IMR-90 (cell line): Measurements from ENCODE around the gene FOXB1. TPM values are rescaled to one million over a fixed set of nuclear protein-coding genes. Genes with fewer than 3 reads are reported as not detected.

Source experiments
- ATAC-seq: fragments of 200-7000 bp; cut with Tn5 transposase; 2 replicates; pipeline ENCODE4 v1.9.1; 2020; ENCODE audit warnings: low read depth, mild to moderate bottlenecking, moderate library complexity
- BruUV-seq: library from RNA; stranded (reverse); fragments of 400-500 nt; replicated peaks from 2 replicates; lab custom pipeline; 2021; lab: Mats Ljungman, UMichigan
- CTCF ChIA-PET: fragments of 300-600 bp; formaldehyde crosslinking; extraction: SDS; loops from one replicate; lab custom pipeline; 2021; ENCODE audit warnings: antibody characterized with exemption; lab: Yijun Ruan, JAX
- POLR2A ChIA-PET: fragments of 300-600 bp; sonication (Branson Sonifier 250); formaldehyde crosslinking; loops from one replicate; lab custom pipeline; 2022; ENCODE audit warnings: antibody characterized with exemption; ENCODE audit not compliant: unreplicated experiment; lab: Charles Lee
- DNase-seq: peaks from one replicate; pipeline ENCODE4 v3.0.0; 2013
- H2AFZ ChIP-seq: replicated peaks from 2 replicates; pipeline ENCODE3; 2013; ENCODE audit warnings: low read length, mild to moderate bottlenecking; ENCODE audit not compliant: poor library complexity
- H2AK5ac ChIP-seq: 2 replicates; pipeline ENCODE4 v1.6.1; 2013; ENCODE audit warnings: low read depth, low read length, inconsistent platforms
- H2AK9ac ChIP-seq: replicated peaks from 2 replicates; pipeline ENCODE3; 2013; ENCODE audit warnings: mild to moderate bottlenecking, low read depth, low read length, moderate library complexity; ENCODE audit not compliant: poor library complexity
- H2BK120ac ChIP-seq: 2 replicates; pipeline ENCODE4 v1.6.1; 2013; ENCODE audit warnings: low read depth, low read length, inconsistent platforms
- H2BK15ac ChIP-seq: 3 replicates; pipeline ENCODE4 v1.6.1; 2013; ENCODE audit warnings: low read depth, low read length, inconsistent platforms
- H2BK20ac ChIP-seq: 2 replicates; pipeline ENCODE4 v1.6.1; 2013; ENCODE audit warnings: low read depth, mild to moderate bottlenecking, inconsistent platforms, low read length, moderate library complexity
- H2BK5ac ChIP-seq: 2 replicates; pipeline ENCODE4 v1.6.1; 2013; ENCODE audit warnings: mild to moderate bottlenecking, low read depth, low read length, inconsistent platforms; ENCODE audit not compliant: poor library complexity, severe bottlenecking
- H3K14ac ChIP-seq: replicated peaks from 2 replicates; pipeline ENCODE4 v1.6.1; 2013; ENCODE audit warnings: low read depth, low read length, inconsistent platforms
- H3K18ac ChIP-seq: 2 replicates; pipeline ENCODE4 v1.6.1; 2013; ENCODE audit warnings: low read depth, low read length, control low read depth
- H3K23ac ChIP-seq: 2 replicates; pipeline ENCODE4 v1.6.1; 2013; ENCODE audit warnings: low read depth, low read length, inconsistent platforms
- H3K27ac ChIP-seq: 2 replicates; pipeline ENCODE4 v1.5.1; 2013; ENCODE audit warnings: mild to moderate bottlenecking, control low read depth, low read length; ENCODE audit not compliant: insufficient read depth
- H3K27me3 ChIP-seq: 2 replicates; pipeline ENCODE4 v1.6.1; 2013; ENCODE audit warnings: low read length; ENCODE audit not compliant: control insufficient read depth, insufficient read depth
- H3K36me3 ChIP-seq: 2 replicates; pipeline ENCODE4 v1.6.1; 2013; ENCODE audit warnings: low read length, mixed read lengths; ENCODE audit not compliant: control insufficient read depth, insufficient read depth
- H3K4ac ChIP-seq: 2 replicates; pipeline ENCODE4 v1.6.1; 2013; ENCODE audit warnings: low read depth, low read length, inconsistent platforms
- H3K4me1 ChIP-seq: 2 replicates; pipeline ENCODE4 v1.6.1; 2013; ENCODE audit warnings: low read length, mixed read lengths; ENCODE audit not compliant: control insufficient read depth, insufficient read depth
- H3K4me2 ChIP-seq: 2 replicates; pipeline ENCODE4 v1.6.1; 2013; ENCODE audit warnings: low read depth, mild to moderate bottlenecking, control low read depth, low read length, moderate library complexity
- H3K4me3 ChIP-seq: 2 replicates; pipeline ENCODE4 v1.5.1; 2013; ENCODE audit warnings: low read depth, mild to moderate bottlenecking, control low read depth, low read length, moderate library complexity; ENCODE audit not compliant: insufficient read depth
- H3K56ac ChIP-seq: 2 replicates; pipeline ENCODE4 v1.6.1; 2013; ENCODE audit warnings: low read length, inconsistent platforms; ENCODE audit not compliant: insufficient read depth; ENCODE audit errors: extremely low read depth
- H3K79me1 ChIP-seq, 2 experiments: 2 replicates each; pipeline ENCODE4 v1.6.1; 2013; ENCODE audit warnings: low read length in 2 of 2, inconsistent platforms in 1 of 2, low read depth in 1 of 2
- H3K9ac ChIP-seq: 2 replicates; pipeline ENCODE4 v1.6.1; 2013; ENCODE audit warnings: low read depth, low read length, control low read depth
- H3K9me1 ChIP-seq: 2 replicates; pipeline ENCODE4 v1.6.1; 2013; ENCODE audit warnings: low read length, inconsistent platforms; ENCODE audit not compliant: insufficient read depth
- H3K9me3 ChIP-seq: 2 replicates; pipeline ENCODE4 v1.6.1; 2013; ENCODE audit warnings: low read length; ENCODE audit not compliant: control insufficient read depth, insufficient read depth
- H4K20me1 ChIP-seq: 2 replicates; pipeline ENCODE4 v1.6.1; 2013; ENCODE audit warnings: low read length, inconsistent platforms; ENCODE audit not compliant: insufficient read depth
- H4K5ac ChIP-seq: 2 replicates; pipeline ENCODE4 v1.6.1; 2013; ENCODE audit warnings: mild to moderate bottlenecking, low read depth, low read length, control low read depth
- H4K8ac ChIP-seq, 2 experiments: 2 replicates each; pipeline ENCODE4 v1.6.1; 2013; ENCODE audit warnings: low read depth in 2 of 2, low read length in 2 of 2, control low read depth in 1 of 2, inconsistent platforms in 1 of 2
- H4K91ac ChIP-seq: 2 replicates; pipeline ENCODE4 v1.6.1; 2013; ENCODE audit warnings: low read depth, low read length, inconsistent platforms; ENCODE audit not compliant: insufficient read depth
- BHLHE40 ChIP-seq: fragments of 150-350 bp; IDR thresholded peaks from 2 replicates; pipeline ENCODE4 v1.6.1; 2016; ENCODE audit warnings: mild to moderate bottlenecking, low read depth, low read length
- CEBPB ChIP-seq: IDR thresholded peaks from 2 replicates; pipeline ENCODE4 v1.6.1; 2012; ENCODE audit warnings: low read depth, low read length, improper control_type of control experiment
- CTCF ChIP-seq: conservative IDR thresholded peaks from 2 replicates; pipeline ENCODE4 v1.5.1; 2012; ENCODE audit warnings: mild to moderate bottlenecking, low read depth, low read length, improper control_type of control experiment
- ELK1 ChIP-seq: fragments of 150-350 bp; IDR thresholded peaks from 2 replicates; pipeline ENCODE4 v1.6.1; 2016; ENCODE audit warnings: low read depth, mild to moderate bottlenecking, low read length, moderate library complexity, borderline replicate concordance
- MAZ ChIP-seq: IDR thresholded peaks from 2 replicates; pipeline ENCODE4 v1.6.1; 2012; ENCODE audit warnings: low read depth, mild to moderate bottlenecking, low read length, improper control_type of control experiment, moderate library complexity, borderline replicate concordance
- NFE2L2 ChIP-seq: fragments of 150-350 bp; IDR thresholded peaks from 2 replicates; pipeline ENCODE4 v1.6.1; 2016; ENCODE audit warnings: low read depth, mild to moderate bottlenecking, low read length
- POLR2A ChIP-seq: IDR thresholded peaks from 2 replicates; pipeline ENCODE4 v1.6.1; 2012; ENCODE audit warnings: mild to moderate bottlenecking, low read depth, low read length
- RCOR1 ChIP-seq: IDR thresholded peaks from 2 replicates; pipeline ENCODE4 v1.6.1; 2012; ENCODE audit warnings: mild to moderate bottlenecking, low read length, improper control_type of control experiment; ENCODE audit not compliant: insufficient replicate concordance
- RFX5 ChIP-seq: IDR thresholded peaks from 2 replicates; pipeline ENCODE4 v1.8.0; 2012; ENCODE audit warnings: low read depth, mild to moderate bottlenecking, low read length, moderate library complexity
- WGBS, 2 experiments: methylation state at CpG; one replicate each; pipeline versions ENCODE4 v1.1.5 to v1.1.7; 2013; ENCODE audit warnings: missing lambda C conversion rate in 2 of 2; ENCODE audit not compliant: insufficient read length in 1 of 2; ENCODE audit errors: extremely low coverage in 2 of 2; 5-methylcytosine and 5-hydroxymethylcytosine counted together
- dilution Hi-C: fragments of 300-500 bp; cut with HindIII; formaldehyde crosslinking; loops from one replicate; pipeline ENCODE4 v1.14.3; 2018; ENCODE audit warnings: low sequenced_read_pairs; ENCODE audit not compliant: unreplicated experiment
- in situ Hi-C: fragments of 300-500 bp; cut with MboI; formaldehyde crosslinking; loops from 3 replicates; pipeline ENCODE4 v1.14.3; 2019; ENCODE audit warnings: low sequenced_read_pairs, inconsistent platforms, mixed read lengths
- intact Hi-C: fragments of 100-400 bp; cut with micrococcal nuclease; formaldehyde crosslinking; loops from 2 replicates; pipeline ENCODE4 v1.10.0; 2022
- polyA plus RNA-seq, 3 experiments: library from polyadenylated mRNA; depleted of rRNA; stranded (reverse); fragments of >200 nt; gene quantifications; 2 replicates each; pipeline ENCODE4 v1.2.3, GENCODE V29; 2012; ENCODE audit warnings: low replicate concordance in 1 of 3
- total RNA-seq: library from RNA; depleted of rRNA; stranded (reverse); fragments of >200 nt; gene quantifications from 2 replicates; pipeline ENCODE4 v1.2.3, GENCODE V29; 2012

FOXB1 gene
- total and polyA plus RNA-seq, 2 of the 4 experiments (the other 2 are of a cell fraction): not detected

- no peaks in the 10 kb centered on the region for H3K9me1 ChIP-seq
- no peak for TF ChIP-seq ELK1
- no peak for TF ChIP-seq BHLHE40
- no peak for TF ChIP-seq NFE2L2
- no peak for TF ChIP-seq RFX5
- TF ChIP-seq POLR2A: no peak
- no peak for TF ChIP-seq RCOR1
- TF ChIP-seq MAZ: no peak
- TF ChIP-seq CTCF: no peak
- TF ChIP-seq CEBPB: no peak
- H3K4me1 ChIP-seq: no peaks in the 10 kb centered on the region
- DNase-seq: no peak
- CTCF ChIA-PET: no interaction called here
- H2AK9ac ChIP-seq: no peak overlapping the region
- no peak overlapping the region for H3K18ac ChIP-seq
- no peaks in the 10 kb centered on the region for H3K79me1 ChIP-seq
- H3K23ac ChIP-seq: no peak overlapping the region
- no TSS peak for BruUV-seq
- H3K14ac ChIP-seq: no peak overlapping the region
- no peak overlapping the region for H2BK15ac ChIP-seq
- no peak overlapping the region for H3K4me3 ChIP-seq
- H2BK20ac ChIP-seq: no peak overlapping the region
- H3K36me3 ChIP-seq: no peaks in the 10 kb centered on the region
- H2AFZ ChIP-seq: no peak overlapping the region
- H3K27me3 ChIP-seq: peaks cover 3% of the 10 kb centered on the region
- no peak overlapping the region for H4K8ac ChIP-seq
- no peak overlapping the region for H3K4me2 ChIP-seq
- WGBS, 2 experiments: no CpG with 5 or more reads among the region's 3 CpGs
- no peak overlapping the region for H3K4ac ChIP-seq
- no peak overlapping the region for H2AK5ac ChIP-seq
- H3K27ac ChIP-seq: no peak overlapping the region
- POLR2A ChIA-PET: interaction anchor here (0.6 kb wide), 1 partner anchor 743 kb away, joined by 3 read pairs; no protein-coding TSS in a partner anchor
- ATAC-seq: no peak
- no peak overlapping the region for H4K91ac ChIP-seq
- no peak overlapping the region for H3K56ac ChIP-seq
- intact Hi-C loops: no loop called here
- in situ Hi-C loops: no loop called here
- H2BK5ac ChIP-seq: no peak overlapping the region
- no peak overlapping the region for H4K5ac ChIP-seq
- no peaks in the 10 kb centered on the region for H4K20me1 ChIP-seq
- H3K9me3 ChIP-seq: no peaks in the 10 kb centered on the region
- dilution Hi-C loops: no loop called here
- no peak overlapping the region for H2BK120ac ChIP-seq
- no peak overlapping the region for H3K9ac ChIP-seq
Measured at GRCh38 chr15:60022379-60022741, 18.2 kb downstream of the FOXB1 start.
